Right cardiac atrium (tissue), 5 donors: ENCODE measurements around the gene WDR62. TPM values are rescaled to one million over a fixed set of nuclear protein-coding genes. Genes with fewer than 3 reads are reported as not detected.

Source experiments
- ATAC-seq, 2 donors: fragments of 200-7000 bp; cut with Tn5 transposase; one replicate each; pipeline versions ENCODE4 v1.8.0 to v1.9.1; 2020; ENCODE audit warnings: moderate library complexity in 2 of 2, mild to moderate bottlenecking in 1 of 2
- DNase-seq, 3 donors: peaks; one replicate each; pipeline ENCODE4 v3.0.0-alpha.2; 2020
- H3K27ac ChIP-seq: one replicate; pipeline ENCODE4 v1.5.1; 2013; ENCODE audit warnings: mild to moderate bottlenecking, low read length, control low read depth, moderate library complexity
- H3K27me3 ChIP-seq: one replicate; pipeline ENCODE4 v1.6.1; 2013; ENCODE audit not compliant: control insufficient read depth, insufficient read depth
- H3K4me1 ChIP-seq: one replicate; pipeline ENCODE4 v1.6.1; 2013; ENCODE audit warnings: low read length; ENCODE audit not compliant: control insufficient read depth, insufficient read depth
- H3K4me3 ChIP-seq: one replicate; pipeline ENCODE4 v1.5.1; 2013; ENCODE audit warnings: low read length, control low read depth
- H3K9me3 ChIP-seq: one replicate; pipeline ENCODE4 v1.6.1; 2013; ENCODE audit warnings: low read length; ENCODE audit not compliant: control insufficient read depth
- WGBS: extraction: QIAGEN DNeasy Blood & Tissue Kit; methylation state at CpG from one replicate; pipeline ENCODE4 v1.1.7; 2013; 5-methylcytosine and 5-hydroxymethylcytosine counted together
- intact Hi-C, 4 donors: fragments of 100-400 bp; cut with DNase I; formaldehyde crosslinking; loops; one replicate each; pipeline versions ENCODE4 v1.11.0 to v1.14.0; 2022 to 2023
- polyA plus RNA-seq: library from polyadenylated mRNA; stranded (reverse); fragments of 200-250 nt; gene quantifications from one replicate; pipeline ENCODE4 v1.2.3, GENCODE V29; 2013
- total RNA-seq, 4 donors: library from RNA; stranded (reverse); fragmentation: NEBNext Ultra II Directional; extraction: Animal tissue kit (Norgen Biotek cat#: 25700); gene quantifications; one replicate each; pipeline ENCODE4 v1.2.1, GENCODE V29; 2021
- donor health status: healthy with polysubstance abuse.
- donor health status: DM: no; HTN: yes; CAD: no.
- donor health status: DM: no; HTN: no; CAD: no.
- donor health status: DM: no; HTN: yes; CAD: no; lungs with severe emphysema.
- donor health status: DM: yes; HTN: yes; CAD: no.

Gene WDR62
- total and polyA plus RNA-seq, 5 donors, result 2.8 to 16.3 (median 8.0) TPM

DNA sequence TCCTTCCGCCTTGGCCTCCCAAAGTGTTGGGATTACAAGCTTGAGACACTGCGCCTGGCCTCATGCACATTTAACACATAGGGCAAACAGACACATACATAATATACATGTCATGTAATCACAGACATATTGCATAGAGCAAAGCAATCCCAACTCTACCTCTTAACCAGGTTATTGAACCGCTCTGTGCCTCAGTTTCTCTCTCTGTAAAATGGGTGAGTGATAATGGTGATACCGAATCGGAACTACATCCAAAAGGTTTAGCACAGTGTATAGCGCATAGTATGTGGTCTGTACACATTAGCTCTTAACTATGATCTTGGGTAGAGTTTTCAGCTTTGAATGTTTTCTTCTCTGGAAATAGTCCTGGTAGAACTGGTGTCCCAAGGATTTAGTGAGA, 89.9 kb downstream of the WDR62 start:
- Histone ChIP-seq H3K27ac (no peak overlapping the region), H3K9me3 (no peaks in the 10 kb centered on the region), H3K4me1 (peaks cover 7% of the 10 kb centered on the region), H3K27me3 (no peaks in the 10 kb centered on the region), H3K4me3 (no peak overlapping the region)
- intact Hi-C loops, result no loop called here
- ATAC-seq (no peak), DNase-seq (no peak)
- 97% methylated on average over 6 of the region's 6 CpGs for WGBS

- no peaks in the 10 kb centered on the region for H3K9me3 ChIP-seq
- H3K4me3 ChIP-seq, result no peak overlapping the region
- peak in 2 of 3 donors; percentile 64 to 72 for DNase-seq
- WGBS, result 69% methylated on average over 13 of the region's 13 CpGs
- H3K4me1 ChIP-seq, result peaks cover 3% of the 10 kb centered on the region
- ATAC-seq, result no peak
- intact Hi-C loops, result no loop called here
- no peak overlapping the region for H3K27ac ChIP-seq
- no peaks in the 10 kb centered on the region for H3K27me3 ChIP-seq
Observed at GRCh38 chr19:36149673-36150406, 95.1 kb downstream of the WDR62 start.

DNA sequence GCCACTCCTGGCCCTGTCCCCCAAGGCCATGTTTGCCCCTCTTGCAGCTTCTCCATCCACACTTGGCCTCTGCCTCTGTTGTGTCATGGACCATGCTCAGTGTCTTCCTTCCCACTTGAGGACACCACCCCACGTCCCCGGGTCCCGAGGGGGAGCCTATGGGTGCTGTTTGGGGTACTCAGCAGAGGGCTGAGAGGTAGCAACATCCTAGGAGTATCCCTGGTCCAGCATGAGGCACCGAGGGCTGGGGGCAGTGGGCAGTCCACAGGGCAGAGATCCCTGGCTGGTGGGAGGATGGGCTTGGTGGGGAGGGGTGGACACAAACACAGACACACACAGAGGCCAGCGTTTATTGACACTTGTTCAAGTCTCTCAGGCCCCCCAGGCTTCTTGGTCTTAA, 95.9 kb downstream of the WDR62 start:
- intact Hi-C loops, result no loop called here
- Histone ChIP-seq H3K4me1 (peaks cover 3% of the 10 kb centered on the region), H3K27me3 (no peaks in the 10 kb centered on the region), H3K4me3 (peak overlapping the region; percentile 71), H3K27ac (peak overlapping the region; percentile 97), H3K9me3 (no peaks in the 10 kb centered on the region)
- DNase-seq (peak in 2 of 3 donors; percentile 37 to 57), ATAC-seq (peak; percentile 1 to 2)
- WGBS, result 51% methylated on average over 5 of the region's 5 CpGs

- peak; percentile 77 to 88 (median 85) for DNase-seq
- peak; percentile 73 to 81 for ATAC-seq
- intact Hi-C loops, result no loop called here
- Histone ChIP-seq H3K27ac (peak overlapping the region; percentile 97), H3K27me3 (no peaks in the 10 kb centered on the region), H3K9me3 (no peaks in the 10 kb centered on the region), H3K4me1 (peaks cover 3% of the 10 kb centered on the region), H3K4me3 (peak overlapping the region; percentile 71)
- 26% methylated on average over 47 of the region's 47 CpGs for WGBS
Observed at GRCh38 chr19:36151144-36152018, 96.7 kb downstream of the WDR62 start.

DNA sequence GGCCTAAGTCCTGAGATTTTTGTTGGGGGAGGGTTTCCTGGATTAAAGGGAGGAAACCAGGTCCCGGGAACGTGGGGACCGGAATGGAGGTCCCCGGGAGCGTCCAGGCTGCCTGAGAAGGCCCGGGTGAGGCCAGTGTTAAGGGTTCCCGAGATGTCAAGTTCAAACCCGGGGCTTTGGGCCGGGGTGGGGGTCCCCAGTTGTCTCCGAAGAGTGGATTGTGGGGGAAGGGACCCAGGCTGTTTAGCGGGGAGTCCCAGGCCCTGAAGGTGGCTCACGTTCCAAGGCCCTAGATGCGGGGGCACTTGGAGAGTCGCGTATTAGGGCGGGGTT, 97.3 kb downstream of the WDR62 start:
- peaks cover 3% of the 10 kb centered on the region for H3K4me1 ChIP-seq
- no peak for ATAC-seq
- DNase-seq, result no peak
- 15% methylated on average over 16 of the region's 16 CpGs for WGBS
- no peaks in the 10 kb centered on the region for H3K9me3 ChIP-seq
- no peaks in the 10 kb centered on the region for H3K27me3 ChIP-seq
- intact Hi-C loops, result no loop called here
- H3K27ac ChIP-seq, result peak overlapping the region; percentile 97
- H3K4me3 ChIP-seq, result peak overlapping the region; percentile 71

GRCh38 chr19:36152352-36153091, 97.8 kb downstream of the WDR62 start, which contains the start of gene COX7A1:
COX7A1 (minus strand) TSS chr19:36152447; CDS start chr19:36152407, 40 bp downstream.
- Histone ChIP-seq H3K27ac (peak within 1 kb of the TSS; percentile 97), H3K4me3 (peak within 1 kb of the TSS; percentile 71), H3K27me3 (no peaks in the 10 kb centered on the region), H3K4me1 (peaks cover 3% of the 10 kb centered on the region), H3K9me3 (no peaks in the 10 kb centered on the region)
- DNase-seq (peak; percentile 82 to 93 (median 92)), ATAC-seq (peak; percentile 91 to 93)
- intact Hi-C loops, result no loop called here
- WGBS, result 8% methylated on average over 40 of the region's 40 CpGs

DNA sequence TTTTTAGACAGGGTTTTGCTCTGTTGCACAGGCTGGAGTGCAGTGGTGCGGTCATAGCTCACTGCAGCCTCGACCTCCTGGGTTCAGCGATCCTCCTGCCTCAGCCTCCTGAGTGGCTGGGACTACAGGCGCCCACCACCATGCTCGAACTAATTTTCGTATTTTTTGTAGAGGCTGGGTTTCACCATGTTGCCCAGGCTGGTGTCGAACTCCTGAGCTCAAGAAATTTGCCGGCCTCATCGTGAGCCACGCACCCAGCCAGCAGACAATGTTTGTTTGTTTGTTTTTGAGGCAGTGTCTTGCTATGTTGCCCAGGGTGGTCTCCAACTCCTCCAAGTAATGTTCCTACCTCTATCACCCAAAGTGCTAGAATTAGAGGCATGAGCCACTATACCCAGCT, 98.4 kb downstream of the WDR62 start:
- Histone ChIP-seq H3K4me1 (peaks cover 3% of the 10 kb centered on the region), H3K27me3 (no peaks in the 10 kb centered on the region), H3K4me3 (peak overlapping the region; percentile 71), H3K9me3 (no peaks in the 10 kb centered on the region), H3K27ac (peak overlapping the region; percentile 97)
- peak in 2 of 3 donors; percentile 29 to 40 for DNase-seq
- intact Hi-C loops, result no loop called here
- 88% methylated on average over 10 of the region's 10 CpGs for WGBS
- no peak for ATAC-seq

Other genes starting within 250 kb of the WDR62 start
- not detected for gene PRODH2, start 242.1 kb upstream of the WDR62 start, total RNA-seq
- not detected for gene PRODH2, start 242.1 kb upstream of the WDR62 start, polyA plus RNA-seq
- not detected for gene NPHS1, start 202.4 kb upstream of the WDR62 start, total RNA-seq
- gene NPHS1, start 202.4 kb upstream of the WDR62 start, polyA plus RNA-seq, result not detected
- gene KIRREL2, start 198.0 kb upstream of the WDR62 start, total RNA-seq, result not detected
- not detected for gene KIRREL2, start 198.0 kb upstream of the WDR62 start, polyA plus RNA-seq
- 10 to 100 TPM; 18.0 to 26.3 (median 21.0) TPM for gene APLP1, start 186.3 kb upstream of the WDR62 start, total RNA-seq
- gene APLP1, start 186.3 kb upstream of the WDR62 start, polyA plus RNA-seq, result 33.2 TPM
- gene NFKBID, start 154.4 kb upstream of the WDR62 start, total RNA-seq, result 10 to 100 TPM in 1 of 4 donors, 1 to 10 TPM in 3; 4.4 to 10.7 (median 6.3) TPM
- 6.4 TPM for gene NFKBID, start 154.4 kb upstream of the WDR62 start, polyA plus RNA-seq
- gene HCST, start 152.4 kb upstream of the WDR62 start, total RNA-seq, result 1 to 10 TPM; 2.3 to 4.4 (median 2.7) TPM
- gene HCST, start 152.4 kb upstream of the WDR62 start, polyA plus RNA-seq, result 2.6 TPM
- gene TYROBP, start 146.6 kb upstream of the WDR62 start, total RNA-seq, result 10 to 100 TPM; 37.2 to 52.6 (median 43.3) TPM
- 36.7 TPM for gene TYROBP, start 146.6 kb upstream of the WDR62 start, polyA plus RNA-seq
- gene LRFN3, start 118.5 kb upstream of the WDR62 start, total RNA-seq, result 10 to 100 TPM in 1 of 4 donors, 1 to 10 TPM in 3; 8.2 to 10.8 (median 9.0) TPM
- 8.4 TPM for gene LRFN3, start 118.5 kb upstream of the WDR62 start, polyA plus RNA-seq
- gene SDHAF1, start 59.7 kb upstream of the WDR62 start, total RNA-seq, result 10 to 100 TPM; 10.9 to 14.9 (median 13.3) TPM
- gene SDHAF1, start 59.7 kb upstream of the WDR62 start, polyA plus RNA-seq, result 11.2 TPM
- under 1 TPM in 3 of 4 donors, not detected in 1; 0.12 to 0.25 (median 0.14) TPM for gene SYNE4, start 46.1 kb upstream of the WDR62 start, total RNA-seq
- gene SYNE4, start 46.1 kb upstream of the WDR62 start, polyA plus RNA-seq, result 0.18 TPM
- gene ALKBH6, start 40.7 kb upstream of the WDR62 start, total RNA-seq, result 10 to 100 TPM in 3 of 4 donors, 1 to 10 TPM in 1; 8.8 to 16.3 (median 12.0) TPM
- 18.0 TPM for gene ALKBH6, start 40.7 kb upstream of the WDR62 start, polyA plus RNA-seq
- 10 to 100 TPM in 3 of 4 donors, 1 to 10 TPM in 1; 8.7 to 11.3 (median 10.3) TPM for gene CLIP3, start 22.0 kb upstream of the WDR62 start, total RNA-seq
- gene CLIP3, start 22.0 kb upstream of the WDR62 start, polyA plus RNA-seq, result 4.8 TPM
- gene THAP8, start 612 bp upstream of the WDR62 start, total RNA-seq, result 1 to 10 TPM; 1.6 to 4.5 (median 3.9) TPM
- 6.6 TPM for gene THAP8, start 612 bp upstream of the WDR62 start, polyA plus RNA-seq
- not detected for gene OVOL3, start 56.2 kb downstream of the WDR62 start, total RNA-seq
- not detected for gene OVOL3, start 56.2 kb downstream of the WDR62 start, polyA plus RNA-seq
- gene POLR2I, start 60.0 kb downstream of the WDR62 start, total RNA-seq, result 100 to 1,000 TPM in 3 of 4 donors, 10 to 100 TPM in 1; 96.6 to 140 (median 122) TPM
- 121 TPM for gene POLR2I, start 60.0 kb downstream of the WDR62 start, polyA plus RNA-seq
- 10 to 100 TPM; 76.8 to 99.7 (median 80.3) TPM for gene TBCB, start 60.6 kb downstream of the WDR62 start, total RNA-seq
- gene TBCB, start 60.6 kb downstream of the WDR62 start, polyA plus RNA-seq, result 101 TPM
- gene CAPNS1, start 85.2 kb downstream of the WDR62 start, total RNA-seq, result 100 to 1,000 TPM; 542 to 668 (median 632) TPM
- gene CAPNS1, start 85.2 kb downstream of the WDR62 start, polyA plus RNA-seq, result 726 TPM
- gene COX7A1, start 97.5 kb downstream of the WDR62 start, total RNA-seq, result 1,000 to 10,000 TPM; 1,675 to 2,458 (median 2,091) TPM
- gene COX7A1, start 97.5 kb downstream of the WDR62 start, polyA plus RNA-seq, result 1,566 TPM
- 1 to 10 TPM; 4.0 to 5.0 (median 4.9) TPM for gene ZNF565, start 159.8 kb downstream of the WDR62 start, total RNA-seq
- 3.2 TPM for gene ZNF565, start 159.8 kb downstream of the WDR62 start, polyA plus RNA-seq
- 10 to 100 TPM; 33.5 to 45.8 (median 38.8) TPM for gene ZNF146, start 160.2 kb downstream of the WDR62 start, total RNA-seq
- 18.8 TPM for gene ZNF146, start 160.2 kb downstream of the WDR62 start, polyA plus RNA-seq